Testis (tissue), 3 donors: Measurements from ENCODE around the gene MSMB. TPM values are rescaled to one million over a fixed set of nuclear protein-coding genes. Genes with fewer than 3 reads are reported as not detected.
A peak's percentile ranks its signal among the peaks of the same experiment; 100 is the strongest.
"Not testable (repeated sequence)": the region's sequence is repeated elsewhere in the genome, so short reads cannot be mapped to it uniquely, and the experiment has no call there.

ENCODE experiments used
- DNase-seq: peaks from one replicate; pipeline ENCODE4 v3.0.0-alpha.2; 2019
- H3K27ac ChIP-seq, 2 donors: fragments of 200-600 bp; sonication (generic); one replicate each; pipeline ENCODE4 v1.5.1; 2019
- H3K27me3 ChIP-seq: fragments of 200-600 bp; sonication (generic); one replicate; pipeline ENCODE4 v1.5.1; 2019
- H3K36me3 ChIP-seq: fragments of 200-600 bp; sonication (generic); one replicate; pipeline ENCODE4 v1.5.1; 2017; ENCODE audit warnings: low read depth; ENCODE audit errors: missing control alignments
- H3K4me1 ChIP-seq: fragments of 200-600 bp; sonication (generic); one replicate; pipeline ENCODE4 v1.5.1; 2019
- H3K4me3 ChIP-seq, 2 donors: fragments of 200-600 bp; sonication (generic); one replicate each; pipeline ENCODE4 v1.5.1; 2017 to 2019
- H3K9me3 ChIP-seq: fragments of 200-600 bp; sonication (generic); one replicate; pipeline ENCODE4 v1.5.1; 2017
- CTCF ChIP-seq, 3 experiments: fragments of 450-650 bp in 2 of 3; fragments of 200-600 bp in 1 of 3; sonication (generic) in 1 of 3; IDR thresholded peaks; one replicate each; pipeline ENCODE4 v1.5.1; 2016 to 2019; ENCODE audit warnings: antibody characterized with exemption in 3 of 3, mild to moderate bottlenecking in 2 of 3, moderate library complexity in 1 of 3
- WGBS, 2 donors: methylation state at CpG; one replicate each; pipeline ENCODE4 v1.1.5; 2018; 5-methylcytosine and 5-hydroxymethylcytosine counted together
- intact Hi-C: fragments of 100-400 bp; cut with DNase I; formaldehyde crosslinking; loops from one replicate; pipeline ENCODE4 v1.15.1; 2023; ENCODE audit warnings: low total_unique reads
- polyA plus RNA-seq: library from polyadenylated mRNA; stranded (reverse); fragments of 350-450 nt; fragmentation: Illumina TruSeq; extraction: RNeasy Lipid Tissue Mini Kit (QIAGEN cat#74804); gene quantifications from one replicate; pipeline ENCODE4 v1.2.3, GENCODE V29; 2014; ENCODE audit warnings: low read depth, low replicate concordance; ENCODE audit not compliant: insufficient read depth
- small RNA-seq, 2 donors: library from RNA; depleted of rRNA; stranded (forward); fragments of <200 nt; gene quantifications; one replicate each; pipeline ENCODE3, GENCODE V24; 2016
- total RNA-seq, 2 donors: library from RNA; depleted of rRNA; stranded (reverse); fragments of >200 nt; gene quantifications; one replicate each; pipeline ENCODE4 v1.2.3, GENCODE V29; 2016

The MSMB gene
- total and polyA plus RNA-seq, 3 donors from 2014 or later, result 1.4 to 11.6 TPM; not detected in 1

GRCh38 chr10:45983538-45984186 is 62.4 kb downstream of the MSMB start:
- H3K36me3 ChIP-seq, H3K4me3 ChIP-seq, H3K27ac ChIP-seq, H3K9me3 ChIP-seq, H3K27me3 ChIP-seq, intact Hi-C loops, H3K4me1 ChIP-seq: not testable (repeated sequence)
- TF ChIP-seq CTCF (IDR thresholded peaks at IDR 0.05), result peak in 2 of 3 experiments; percentile 11 to 13
- 64 to 72% methylated on average over 6 of the region's 6 CpGs for WGBS, 2 donors
- DNase-seq, result peak; percentile 48

Small RNA genes within 50 kb of the gene (small RNA-seq; reads per million reads assigned to genes)
- 0 reads per million in 2 donors for gene SNORA74C-1

Other genes starting within 250 kb of the MSMB start
- gene AGAP4, start 198.8 kb downstream of the MSMB start, total RNA-seq, result 10 to 100 TPM; 25.7 to 42.9 TPM
- 23.0 TPM for gene AGAP4, start 198.8 kb downstream of the MSMB start, polyA plus RNA-seq
- gene TIMM23, start 73.8 kb downstream of the MSMB start, total RNA-seq, result 100 to 1,000 TPM; 113 to 119 TPM
- gene TIMM23, start 73.8 kb downstream of the MSMB start, polyA plus RNA-seq, result 214 TPM
- 10 to 100 TPM; 64.4 to 76.0 TPM for gene NCOA4, start 15.6 kb downstream of the MSMB start, total RNA-seq
- gene NCOA4, start 15.6 kb downstream of the MSMB start, polyA plus RNA-seq, result 90.8 TPM
- 10 to 100 TPM; 10.7 to 26.5 TPM for gene ANTXRL, start 240.7 kb upstream of the MSMB start, total RNA-seq
- gene ANTXRL, start 240.7 kb upstream of the MSMB start, polyA plus RNA-seq, result 23.7 TPM